GM12878 (cell line): ENCODE results near the gene ASPDH. TPM values are rescaled to one million over a fixed set of nuclear protein-coding genes. Genes with fewer than 3 reads are reported as not detected.
A peak's percentile ranks its signal among the peaks of the same experiment; 100 is the strongest.

Experiments used
- ATAC-seq: fragments of 200-7000 bp; cut with Tn5 transposase; 3 replicates; pipeline ENCODE4 v1.9.1; 2020; ENCODE audit warnings: mild to moderate bottlenecking, moderate library complexity
- BruUV-seq: library from RNA; stranded (reverse); fragments of 400-500 nt; replicated peaks from 2 replicates; lab custom pipeline; 2021; lab: Mats Ljungman, UMichigan
- CTCF ChIA-PET: fragments of 300-600 bp; sonication (Branson Sonifier 250); formaldehyde crosslinking; extraction: SDS; loops from one replicate; lab custom pipeline; 2021; ENCODE audit warnings: inconsistent platforms; lab: Yijun Ruan, JAX
- POLR2A ChIA-PET: fragments of 350-600 bp; formaldehyde crosslinking; extraction: SDS; loops from one replicate; lab custom pipeline; 2021; ENCODE audit warnings: inconsistent platforms; lab: Charles Lee
- RAD21 ChIA-PET: fragments of 300-600 bp; sonication (Branson Sonifier 250); formaldehyde crosslinking; loops from one replicate; lab custom pipeline; 2023; ENCODE audit warnings: antibody characterized with exemption; ENCODE audit not compliant: unreplicated experiment; lab: Charles Lee
- SMC1A ChIA-PET: fragments of 300-600 bp; sonication (Branson Sonifier 250); formaldehyde crosslinking; loops from one replicate; lab custom pipeline; 2023; ENCODE audit not compliant: unreplicated experiment, uncharacterized antibody; lab: Charles Lee
- DNase-seq: peaks from one replicate; pipeline ENCODE4 v3.0.0-alpha.2; 2011; ENCODE audit warnings: low read depth, low spot score
- FAIRE-seq: peaks from 3 replicates; lab custom pipeline; 2011; peaks lifted over from hg19 to GRCh38; lab: Jason Lieb, UNC
- H2AFZ ChIP-seq: 2 replicates; pipeline ENCODE4 v1.6.0; 2011; ENCODE audit warnings: low read depth, low read length, control low read depth; ENCODE audit not compliant: control insufficient read depth
- H3K27ac ChIP-seq: 2 replicates; pipeline ENCODE4 v1.5.1; 2011; ENCODE audit warnings: control low read depth; ENCODE audit not compliant: control insufficient read depth, insufficient read depth
- H3K27me3 ChIP-seq, 2 experiments: replicated peaks in 1 of 2; 2 replicates each; pipeline versions ENCODE4 v1.6.0 to v1.6.1; 2011; ENCODE audit warnings: low read length in 1 of 2; ENCODE audit not compliant: control insufficient read depth in 2 of 2, insufficient read depth in 2 of 2
- H3K36me3 ChIP-seq, 2 experiments: 2 replicates each; pipeline ENCODE4 v1.5.1; 2011; ENCODE audit warnings: low read length in 1 of 2; ENCODE audit not compliant: control insufficient read depth in 2 of 2, insufficient read depth in 2 of 2
- H3K4me1 ChIP-seq: 2 replicates; pipeline ENCODE4 v1.6.1; 2011; ENCODE audit warnings: mild to moderate bottlenecking, low read length, moderate library complexity, mixed read lengths; ENCODE audit not compliant: control insufficient read depth, insufficient read depth
- H3K4me2 ChIP-seq: 2 replicates; pipeline ENCODE4 v1.6.0; 2011; ENCODE audit warnings: control low read depth; ENCODE audit not compliant: control insufficient read depth, insufficient read depth
- H3K4me3 ChIP-seq: fragments of 200-600 bp; sonication (generic); 2 replicates; pipeline ENCODE4 v1.5.1; 2016
- H3K79me2 ChIP-seq: 2 replicates; pipeline ENCODE4 v1.6.0; 2011; ENCODE audit warnings: low read length; ENCODE audit not compliant: control insufficient read depth, insufficient read depth
- H3K9ac ChIP-seq: 2 replicates; pipeline ENCODE4 v1.8.0; 2011; ENCODE audit warnings: low read length, control low read depth, mixed read lengths; ENCODE audit not compliant: control insufficient read depth, insufficient read depth
- H3K9me3 ChIP-seq: replicated peaks from 3 replicates; pipeline ENCODE4 v1.5.1; 2011; ENCODE audit warnings: mild to moderate bottlenecking, low read length; ENCODE audit not compliant: control insufficient read depth, insufficient read depth
- H4K20me1 ChIP-seq: 2 replicates; pipeline ENCODE4 v1.6.0; 2011; ENCODE audit not compliant: control insufficient read depth, insufficient read depth
- BRCA1 ChIP-seq: IDR thresholded peaks from 2 replicates; pipeline ENCODE4 v1.6.1; 2011; ENCODE audit warnings: low read depth, low read length, improper control_type of control experiment
- HDAC2 ChIP-seq: fragments of 200-600 bp; sonication (generic); IDR thresholded peaks from 2 replicates; pipeline ENCODE4 v1.6.1; 2017
- POLR2A ChIP-seq: IDR thresholded peaks from 2 replicates; pipeline ENCODE4 v1.6.1; 2011; ENCODE audit warnings: low read depth, mild to moderate bottlenecking, low read length
- POLR2AphosphoS5 ChIP-seq: IDR thresholded peaks from 2 replicates; pipeline ENCODE4 v1.6.1; 2011; ENCODE audit warnings: mild to moderate bottlenecking, low read length, inconsistent platforms
- TAF1 ChIP-seq: IDR thresholded peaks from 2 replicates; pipeline ENCODE4 v1.6.1; 2011; ENCODE audit warnings: mild to moderate bottlenecking, low read depth, low read length, borderline replicate concordance
- ZNF207 ChIP-seq: fragments of 450-650 bp; IDR thresholded peaks from 2 replicates; pipeline ENCODE4 v1.6.1; 2014; ENCODE audit warnings: antibody characterized with exemption, mild to moderate bottlenecking, borderline replicate concordance
- WGBS: methylation state at CpG from one replicate; pipeline ENCODE4 v1.1.6; 2016; ENCODE audit warnings: low lambda C conversion rate; ENCODE audit not compliant: insufficient replicate concordance, insufficient coverage; ENCODE audit errors: missing lambda C conversion rate; 5-methylcytosine and 5-hydroxymethylcytosine counted together
- in situ Hi-C: fragments of 300-500 bp; cut with MboI; formaldehyde crosslinking; loops from 9 replicates; pipeline ENCODE4 v1.14.3; 2018; ENCODE audit warnings: mixed read lengths
- intact Hi-C: fragments of 100-400 bp; cut with micrococcal nuclease; formaldehyde crosslinking; loops from one replicate; pipeline ENCODE4 v1.14.2; 2022; ENCODE audit not compliant: unreplicated experiment
- polyA plus RNA-seq, 11 experiments: library from polyadenylated mRNA; depleted of rRNA in 4 of 11; unstranded in 6 of 11; stranded (reverse) in 5 of 11; fragments of >200 nt; fragmentation: Nextera tagmentation in 4 of 11; fragmentation: Illumina TruSeq in 1 of 11; extraction: Ambion mirVana in 4 of 11; extraction: Trizol in 1 of 11; gene quantifications; 1 replicate in 1 of 11; 2 replicates in 10 of 11; pipeline versions ENCODE4 v1.2.1 to v1.2.3, GENCODE V29; 2011 to 2016; ENCODE audit warnings: inconsistent platforms in 2 of 11, missing spikeins in 2 of 11, low read depth in 1 of 11
- total RNA-seq, 4 experiments: library from RNA; depleted of rRNA in 3 of 4; stranded (reverse); fragments of >200 nt in 3 of 4; fragmentation: Illumina TruSeq in 1 of 4; extraction: Trizol in 1 of 4; gene quantifications; 2 replicates each; pipeline versions ENCODE4 v1.2.1 to v1.2.3, GENCODE V29; 2013 to 2021
- TF ChIP-seq, protein P1 (sequence below): fragments of 450-650 bp; IDR thresholded peaks from 2 replicates; pipeline ENCODE4 v1.6.1; 2017; ENCODE audit warnings: mild to moderate bottlenecking, moderate library complexity

ASPDH gene
- total and polyA plus RNA-seq, 10 of the 15 experiments (the other 5 are each of a cell fraction or from before 2014, with no cell fraction given): not detected

DNA sequence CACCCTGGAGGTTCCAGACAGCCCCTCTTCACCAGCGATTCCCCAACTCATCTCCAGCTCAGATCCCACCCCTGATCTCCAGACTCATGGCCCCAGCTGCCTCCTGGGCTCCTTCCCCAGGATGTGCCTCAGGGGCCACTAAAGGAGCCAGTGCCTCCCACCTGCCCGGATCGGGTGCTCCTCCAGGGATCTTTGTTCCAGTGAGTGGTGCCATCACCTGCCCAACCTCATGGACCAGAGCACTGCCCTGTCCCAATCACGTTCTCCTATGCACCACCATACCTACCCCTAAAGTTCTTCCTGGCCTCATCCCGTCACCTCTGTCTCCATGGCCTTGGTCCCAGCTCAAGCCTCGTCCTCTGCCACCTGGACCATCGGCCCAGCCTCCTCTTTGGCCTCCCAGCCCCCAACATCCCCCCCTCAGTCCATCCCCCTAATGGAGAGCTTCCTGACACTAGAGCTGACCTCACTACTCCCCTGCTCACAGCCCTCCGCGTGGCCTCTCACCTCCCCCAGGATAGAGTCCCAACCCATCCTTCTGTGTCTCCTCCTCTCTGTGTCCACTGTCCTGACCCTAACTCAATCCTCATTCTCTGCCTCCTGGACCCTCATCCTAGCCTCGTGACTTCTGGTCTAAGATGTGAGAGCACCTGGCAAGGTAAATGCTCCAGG lies 28.3 kb downstream of the ASPDH start:
- POLR2A ChIA-PET: no interaction called here
- SMC1A ChIA-PET: no interaction called here
- RAD21 ChIA-PET: no interaction called here
- FAIRE-seq (no peak), ATAC-seq (no peak), DNase-seq (no peak)
- WGBS: 94% methylated on average over 10 of the region's 10 CpGs
- no peaks in the 10 kb centered on the region for H3K79me2 ChIP-seq
- H3K4me1 ChIP-seq: no peaks in the 10 kb centered on the region
- H3K27me3 ChIP-seq: no peaks in the 10 kb centered on the region
- CTCF ChIA-PET: no interaction called here
- no peak overlapping the region for H3K27ac ChIP-seq
- no peak overlapping the region for H3K9ac ChIP-seq
- H3K4me3 ChIP-seq: no peak overlapping the region
- intact Hi-C loops: no loop called here
- no peak for TF ChIP-seq POLR2AphosphoS5
- TF ChIP-seq POLR2A: peak; percentile 64
- H3K4me2 ChIP-seq: no peak overlapping the region
- no peaks in the 10 kb centered on the region for H4K20me1 ChIP-seq
- H3K9me3 ChIP-seq: peaks cover 3% of the 10 kb centered on the region; the same call in 2 of the 3 replicates
- no TSS peak for BruUV-seq
- in situ Hi-C loops: no loop called here
- peaks cover 3 to 13% of the 10 kb centered on the region in 2 experiments; a peak in 3 of 4 replicates for H3K36me3 ChIP-seq
- no peak overlapping the region for H2AFZ ChIP-seq

DNA sequence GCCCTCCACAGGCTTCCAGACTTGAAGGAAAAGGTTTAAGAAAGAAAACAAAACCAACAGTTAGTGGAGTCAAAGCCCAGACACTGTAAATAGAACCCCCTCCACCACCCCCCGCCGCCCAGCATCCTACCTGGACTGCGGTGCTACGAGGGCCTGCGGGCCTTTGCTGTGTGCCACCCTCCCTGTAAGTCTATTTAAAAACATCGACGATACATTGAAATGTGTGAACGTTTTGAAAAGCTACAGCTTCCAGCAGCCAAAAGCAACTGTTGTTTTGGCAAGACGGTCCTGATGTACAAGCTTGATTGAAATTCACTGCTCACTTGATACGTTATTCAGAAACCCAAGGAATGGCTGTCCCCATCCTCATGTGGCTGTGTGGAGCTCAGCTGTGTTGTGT lies 30.8 kb downstream of the ASPDH start:
- no peak for TF ChIP-seq ZNF207
- TF ChIP-seq HDAC2: no peak
- TF ChIP-seq, protein P1, sequence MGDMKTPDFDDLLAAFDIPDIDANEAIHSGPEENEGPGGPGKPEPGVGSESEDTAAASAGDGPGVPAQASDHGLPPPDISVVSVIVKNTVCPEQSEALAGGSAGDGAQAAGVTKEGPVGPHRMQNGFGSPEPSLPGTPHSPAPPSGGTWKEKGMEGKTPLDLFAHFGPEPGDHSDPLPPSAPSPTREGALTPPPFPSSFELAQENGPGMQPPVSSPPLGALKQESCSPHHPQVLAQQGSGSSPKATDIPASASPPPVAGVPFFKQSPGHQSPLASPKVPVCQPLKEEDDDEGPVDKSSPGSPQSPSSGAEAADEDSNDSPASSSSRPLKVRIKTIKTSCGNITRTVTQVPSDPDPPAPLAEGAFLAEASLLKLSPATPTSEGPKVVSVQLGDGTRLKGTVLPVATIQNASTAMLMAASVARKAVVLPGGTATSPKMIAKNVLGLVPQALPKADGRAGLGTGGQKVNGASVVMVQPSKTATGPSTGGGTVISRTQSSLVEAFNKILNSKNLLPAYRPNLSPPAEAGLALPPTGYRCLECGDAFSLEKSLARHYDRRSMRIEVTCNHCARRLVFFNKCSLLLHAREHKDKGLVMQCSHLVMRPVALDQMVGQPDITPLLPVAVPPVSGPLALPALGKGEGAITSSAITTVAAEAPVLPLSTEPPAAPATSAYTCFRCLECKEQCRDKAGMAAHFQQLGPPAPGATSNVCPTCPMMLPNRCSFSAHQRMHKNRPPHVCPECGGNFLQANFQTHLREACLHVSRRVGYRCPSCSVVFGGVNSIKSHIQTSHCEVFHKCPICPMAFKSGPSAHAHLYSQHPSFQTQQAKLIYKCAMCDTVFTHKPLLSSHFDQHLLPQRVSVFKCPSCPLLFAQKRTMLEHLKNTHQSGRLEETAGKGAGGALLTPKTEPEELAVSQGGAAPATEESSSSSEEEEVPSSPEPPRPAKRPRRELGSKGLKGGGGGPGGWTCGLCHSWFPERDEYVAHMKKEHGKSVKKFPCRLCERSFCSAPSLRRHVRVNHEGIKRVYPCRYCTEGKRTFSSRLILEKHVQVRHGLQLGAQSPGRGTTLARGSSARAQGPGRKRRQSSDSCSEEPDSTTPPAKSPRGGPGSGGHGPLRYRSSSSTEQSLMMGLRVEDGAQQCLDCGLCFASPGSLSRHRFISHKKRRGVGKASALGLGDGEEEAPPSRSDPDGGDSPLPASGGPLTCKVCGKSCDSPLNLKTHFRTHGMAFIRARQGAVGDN: no peak
- no peak for TF ChIP-seq TAF1
- TF ChIP-seq BRCA1: no peak
- TF ChIP-seq, all 136 proteins: peak for 0
- no peaks in the 10 kb centered on the region for H3K4me1 ChIP-seq
- CTCF ChIA-PET: interaction anchor here (0.9 kb wide), 1 partner anchor 22 kb away, joined by 4 read pairs; no protein-coding TSS in a partner anchor
- H3K9ac ChIP-seq: no peak overlapping the region
- no peaks in the 10 kb centered on the region for H4K20me1 ChIP-seq
- H3K79me2 ChIP-seq: peaks cover 10% of the 10 kb centered on the region
- intact Hi-C loops: no loop called here
- BruUV-seq: TSS peak; percentile 43
- 86% methylated on average over 10 of the region's 10 CpGs for WGBS
- RAD21 ChIA-PET: no interaction called here
- in situ Hi-C loops: no loop called here
- H3K4me3 ChIP-seq: no peak overlapping the region
- H3K9me3 ChIP-seq: peaks cover 8% of the 10 kb centered on the region; the same call in 2 of the 3 replicates
- POLR2A ChIA-PET: no interaction called here
- peaks cover 12 to 21% of the 10 kb centered on the region in 2 experiments; a peak in 3 of 4 replicates for H3K36me3 ChIP-seq
- ATAC-seq: no peak
- no peak overlapping the region for H2AFZ ChIP-seq
- FAIRE-seq: no peak
- H3K27ac ChIP-seq: no peak overlapping the region
- no peak overlapping the region for H3K4me2 ChIP-seq
- no peak for DNase-seq
- SMC1A ChIA-PET: no interaction called here
- no peaks in the 10 kb centered on the region for H3K27me3 ChIP-seq
